SH-SY5Y (cell line): ENCODE measurements around the gene E2F4.

ENCODE experiments used
- GATA2 ChIP-seq: IDR thresholded peaks from 2 replicates; pipeline ENCODE4 v1.6.1; 2011; ENCODE audit warnings: mild to moderate bottlenecking, low read depth, low read length
- GATA3 ChIP-seq: IDR thresholded peaks from 2 replicates; pipeline ENCODE4 v1.6.1; 2011; ENCODE audit warnings: low read depth, mild to moderate bottlenecking, low read length, moderate library complexity

DNA sequence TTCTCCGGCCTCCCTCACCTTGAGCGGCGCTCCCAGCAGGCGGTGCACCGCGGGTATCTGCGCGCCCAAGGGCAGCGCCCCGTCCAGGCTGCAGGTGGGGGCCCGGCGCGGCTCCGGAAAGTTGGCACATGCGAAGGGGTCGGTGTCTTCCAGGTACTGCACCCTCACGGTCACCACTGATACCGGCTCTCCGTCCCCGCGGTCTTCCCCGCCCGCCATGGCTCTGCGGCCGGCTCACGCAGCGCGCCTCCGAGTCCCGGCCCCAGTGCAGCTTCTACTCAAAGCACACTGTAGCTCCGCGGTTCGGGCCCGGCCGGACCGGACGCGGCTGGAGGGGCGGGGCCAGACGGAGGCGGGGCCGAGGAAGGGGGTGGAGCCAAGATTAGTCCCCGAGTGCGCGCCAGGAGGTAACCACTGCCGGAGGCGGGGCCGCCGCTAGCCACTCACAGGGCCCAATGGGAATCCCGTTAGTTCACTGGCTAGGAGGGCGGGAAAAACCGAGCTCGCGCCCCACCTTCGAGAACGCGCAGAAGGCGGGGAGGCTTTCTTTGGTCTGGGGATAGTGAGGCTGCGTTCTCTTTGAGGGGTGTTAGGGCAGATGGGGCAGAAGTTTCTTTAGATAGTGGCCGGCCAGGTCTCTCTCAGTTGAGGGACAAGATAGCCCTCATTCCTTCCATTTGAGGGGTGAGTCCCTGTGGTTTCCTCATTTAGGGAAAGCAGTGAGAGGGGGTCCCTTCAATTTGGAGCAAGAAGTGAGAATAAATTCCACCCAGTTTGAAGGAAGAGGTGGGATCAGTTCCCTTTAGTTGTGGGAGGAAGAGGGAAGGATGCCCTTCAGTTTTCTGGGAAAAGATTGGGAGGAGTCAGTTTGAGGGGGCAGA, 55.5 kb downstream of the E2F4 start, which contains the start of gene FHOD1:
- no peak for TF ChIP-seq GATA2
- TF ChIP-seq GATA3 = no peak
